ENCODE data around the gene EXOSC1. TPM values are rescaled to one million over a fixed set of nuclear protein-coding genes. Genes with fewer than 3 reads are reported as not detected.

Gene EXOSC1
- total RNA-seq, 1 donor from 2014 or later = 27.1 TPM

DNA sequence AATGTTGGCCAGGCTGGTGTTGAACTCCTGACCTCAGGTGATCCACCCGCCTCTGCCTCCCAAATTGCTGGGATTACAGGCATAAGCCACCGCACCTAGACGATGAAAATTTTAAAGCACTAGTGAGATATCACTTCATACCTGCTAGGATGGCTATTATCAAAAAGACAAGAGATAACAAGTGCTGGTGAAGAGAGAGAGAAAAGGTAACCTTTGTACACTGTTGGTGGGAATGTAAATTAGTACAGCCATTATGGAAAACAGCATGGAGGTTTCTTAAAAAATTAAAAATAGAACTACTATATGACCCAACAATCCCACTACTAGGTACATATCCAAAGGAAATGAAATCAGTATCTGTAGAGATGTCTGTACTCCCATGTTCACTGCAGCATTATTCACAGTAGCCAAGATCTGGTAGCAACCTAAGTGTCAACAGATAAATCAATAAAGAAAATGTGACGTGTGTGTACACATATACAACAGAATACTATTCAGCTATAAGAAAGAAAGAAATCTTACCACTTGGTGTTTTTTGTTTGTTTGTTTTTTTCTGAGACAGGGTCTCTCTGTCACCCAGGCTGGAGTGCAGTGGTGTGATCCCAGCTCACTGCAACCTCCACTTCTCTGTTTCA is 40.0 kb upstream of the EXOSC1 start:
- TF ChIP-seq, protein P1, sequence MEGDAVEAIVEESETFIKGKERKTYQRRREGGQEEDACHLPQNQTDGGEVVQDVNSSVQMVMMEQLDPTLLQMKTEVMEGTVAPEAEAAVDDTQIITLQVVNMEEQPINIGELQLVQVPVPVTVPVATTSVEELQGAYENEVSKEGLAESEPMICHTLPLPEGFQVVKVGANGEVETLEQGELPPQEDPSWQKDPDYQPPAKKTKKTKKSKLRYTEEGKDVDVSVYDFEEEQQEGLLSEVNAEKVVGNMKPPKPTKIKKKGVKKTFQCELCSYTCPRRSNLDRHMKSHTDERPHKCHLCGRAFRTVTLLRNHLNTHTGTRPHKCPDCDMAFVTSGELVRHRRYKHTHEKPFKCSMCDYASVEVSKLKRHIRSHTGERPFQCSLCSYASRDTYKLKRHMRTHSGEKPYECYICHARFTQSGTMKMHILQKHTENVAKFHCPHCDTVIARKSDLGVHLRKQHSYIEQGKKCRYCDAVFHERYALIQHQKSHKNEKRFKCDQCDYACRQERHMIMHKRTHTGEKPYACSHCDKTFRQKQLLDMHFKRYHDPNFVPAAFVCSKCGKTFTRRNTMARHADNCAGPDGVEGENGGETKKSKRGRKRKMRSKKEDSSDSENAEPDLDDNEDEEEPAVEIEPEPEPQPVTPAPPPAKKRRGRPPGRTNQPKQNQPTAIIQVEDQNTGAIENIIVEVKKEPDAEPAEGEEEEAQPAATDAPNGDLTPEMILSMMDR (IDR thresholded peaks at IDR 0.05; ENCODE audit: partially characterized antibody, unreplicated experiment) = no peak
- no peak for DNase-seq
- H3K4me3 Mint-ChIP-seq (ENCODE audit: unreplicated experiment) = no peak overlapping the region
- H3K27me3 Mint-ChIP-seq (ENCODE audit: unreplicated experiment) = no peaks in the 10 kb centered on the region
- no peaks in the 10 kb centered on the region for H3K9me3 Mint-ChIP-seq (ENCODE audit: unreplicated experiment)
- H3K36me3 Mint-ChIP-seq (ENCODE audit: unreplicated experiment) = no peaks in the 10 kb centered on the region
- no peak overlapping the region for H3K27ac Mint-ChIP-seq (ENCODE audit: unreplicated experiment)
- H3K4me1 Mint-ChIP-seq (ENCODE audit: low read depth, unreplicated experiment) = peaks cover 4% of the 10 kb centered on the region

DNA sequence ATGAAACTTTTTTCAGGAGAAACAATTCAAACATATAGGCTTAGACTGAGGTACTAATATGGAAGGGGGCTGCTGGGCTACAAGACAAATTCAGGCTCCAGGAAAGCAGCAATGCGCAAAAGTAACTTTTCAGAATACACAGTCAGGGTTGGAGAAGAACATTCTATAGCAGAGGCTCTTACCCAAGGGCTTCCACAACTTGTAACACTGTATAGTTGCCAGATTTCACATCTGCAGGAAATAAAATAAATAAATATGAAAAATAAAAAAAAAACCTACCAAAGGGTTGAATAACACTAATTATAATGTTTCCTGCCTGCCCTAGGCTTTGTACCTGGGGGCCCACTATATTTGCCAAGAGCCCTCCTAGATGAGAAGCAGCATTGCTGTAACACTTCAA is 38.1 kb upstream of the EXOSC1 start:
- TF ChIP-seq, protein P1 (IDR thresholded peaks at IDR 0.05; ENCODE audit: partially characterized antibody, unreplicated experiment) = no peak
- Mint-ChIP-seq H3K27me3 (ENCODE audit: unreplicated experiment) (no peaks in the 10 kb centered on the region), H3K36me3 (ENCODE audit: unreplicated experiment) (no peaks in the 10 kb centered on the region), H3K9me3 (ENCODE audit: unreplicated experiment) (no peaks in the 10 kb centered on the region), H3K4me3 (ENCODE audit: unreplicated experiment) (no peak overlapping the region), H3K27ac (ENCODE audit: unreplicated experiment) (no peak overlapping the region), H3K4me1 (ENCODE audit: low read depth, unreplicated experiment) (peaks cover 4% of the 10 kb centered on the region)
- DNase-seq = no peak

DNA sequence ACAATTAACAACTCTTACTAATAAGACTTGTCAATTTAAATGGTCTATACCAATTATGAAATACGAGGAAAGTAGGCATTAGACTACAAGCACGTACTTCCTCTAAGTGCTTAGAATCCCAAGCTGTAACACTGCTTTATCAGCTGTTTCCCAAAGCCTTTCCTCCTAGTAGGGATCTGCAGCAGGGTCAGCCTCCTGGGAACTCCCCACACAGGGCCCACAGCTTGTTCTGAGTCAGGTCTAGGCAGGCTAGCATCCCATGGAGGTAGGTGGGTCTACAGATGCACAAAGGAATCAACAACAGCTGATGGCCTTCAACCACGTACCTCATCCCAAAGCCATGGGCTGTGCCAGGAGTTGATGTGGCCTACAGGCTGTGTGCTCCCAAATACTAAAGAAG is 37.7 kb upstream of the EXOSC1 start:
- H3K27ac Mint-ChIP-seq (ENCODE audit: unreplicated experiment) = no peak overlapping the region
- DNase-seq = no peak
- no peaks in the 10 kb centered on the region for H3K9me3 Mint-ChIP-seq (ENCODE audit: unreplicated experiment)
- TF ChIP-seq, protein P1 (IDR thresholded peaks at IDR 0.05; ENCODE audit: partially characterized antibody, unreplicated experiment) = no peak
- peaks cover 4% of the 10 kb centered on the region for H3K4me1 Mint-ChIP-seq (ENCODE audit: low read depth, unreplicated experiment)
- H3K4me3 Mint-ChIP-seq (ENCODE audit: unreplicated experiment) = no peak overlapping the region
- no peaks in the 10 kb centered on the region for H3K36me3 Mint-ChIP-seq (ENCODE audit: unreplicated experiment)
- H3K27me3 Mint-ChIP-seq (ENCODE audit: unreplicated experiment) = no peaks in the 10 kb centered on the region

DNA sequence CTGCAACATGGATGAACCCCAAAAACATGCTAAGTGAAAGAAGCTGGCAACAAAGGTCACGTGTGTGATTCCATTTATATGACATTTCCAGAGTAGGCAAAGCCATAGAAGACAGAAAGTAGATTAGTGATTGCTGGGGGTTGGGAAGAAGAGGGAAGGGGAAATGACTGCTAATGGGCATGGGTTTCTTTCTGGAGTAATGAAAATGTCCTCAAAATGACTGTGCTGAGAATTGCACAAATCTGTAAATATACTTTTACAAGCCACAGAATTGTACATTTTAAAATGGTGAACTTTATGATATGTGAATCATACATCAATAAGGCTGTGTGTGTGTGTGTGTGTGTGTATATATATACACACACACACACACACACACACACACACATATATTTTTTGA is 36.6 kb upstream of the EXOSC1 start:
- no peaks in the 10 kb centered on the region for H3K36me3 Mint-ChIP-seq (ENCODE audit: unreplicated experiment)
- TF ChIP-seq, protein P1 (IDR thresholded peaks at IDR 0.05; ENCODE audit: partially characterized antibody, unreplicated experiment) = no peak
- peak overlapping the region; percentile 49 for H3K4me3 Mint-ChIP-seq (ENCODE audit: unreplicated experiment)
- peaks cover 4% of the 10 kb centered on the region for H3K4me1 Mint-ChIP-seq (ENCODE audit: low read depth, unreplicated experiment)
- H3K9me3 Mint-ChIP-seq (ENCODE audit: unreplicated experiment) = no peaks in the 10 kb centered on the region
- no peaks in the 10 kb centered on the region for H3K27me3 Mint-ChIP-seq (ENCODE audit: unreplicated experiment)
- peak overlapping the region; percentile 2 for H3K27ac Mint-ChIP-seq (ENCODE audit: unreplicated experiment)
- DNase-seq = no peak

DNA sequence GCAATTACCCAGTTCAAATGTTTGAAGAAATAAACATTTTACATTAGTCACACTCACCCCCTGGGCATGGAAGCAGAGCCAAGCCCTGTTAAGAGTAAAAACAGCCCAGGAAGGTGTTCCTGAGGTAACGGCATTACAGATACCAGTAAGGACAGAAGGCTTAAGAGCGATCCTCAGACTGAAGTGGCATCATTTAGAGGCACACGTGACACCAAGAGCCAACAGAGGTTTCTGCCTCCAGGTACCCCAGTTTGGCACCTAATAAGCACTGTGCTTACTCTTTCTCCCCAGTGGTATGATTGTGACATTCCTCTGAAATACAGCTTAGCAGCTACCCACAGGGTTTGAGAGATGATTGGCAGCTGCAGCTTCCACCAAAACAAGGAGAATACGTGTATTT is 35.3 kb upstream of the EXOSC1 start:
- Mint-ChIP-seq H3K27ac (ENCODE audit: unreplicated experiment) (no peak overlapping the region), H3K4me1 (ENCODE audit: low read depth, unreplicated experiment) (peaks cover 4% of the 10 kb centered on the region), H3K4me3 (ENCODE audit: unreplicated experiment) (no peak overlapping the region), H3K36me3 (ENCODE audit: unreplicated experiment) (no peaks in the 10 kb centered on the region), H3K27me3 (ENCODE audit: unreplicated experiment) (no peaks in the 10 kb centered on the region), H3K9me3 (ENCODE audit: unreplicated experiment) (no peaks in the 10 kb centered on the region)
- no peak for DNase-seq
- TF ChIP-seq, protein P1 (IDR thresholded peaks at IDR 0.05; ENCODE audit: partially characterized antibody, unreplicated experiment) = no peak
